A549 (cell line): ENCODE data around the gene USP34. TPM values are rescaled to one million over a fixed set of nuclear protein-coding genes. Genes with fewer than 3 reads are reported as not detected.
A peak's percentile ranks its signal among the peaks of the same experiment; 100 is the strongest.

Experiments
- ATAC-seq, 2 experiments: fragments of 200-7000 bp in 1 of 2; fragments of >200 bp in 1 of 2; cut with Nextera tagmentation in 1 of 2; cut with Tn5 transposase in 1 of 2; 3 replicates each; pipeline versions ENCODE4 v1.8.0 to v1.9.1; 2018 to 2020; ENCODE audit warnings: mild to moderate bottlenecking in 1 of 2, moderate library complexity in 1 of 2
- CTCF ChIA-PET: fragments of 300-600 bp; sonication (Branson Sonifier 250); formaldehyde crosslinking; extraction: SDS; loops from one replicate; lab custom pipeline; 2021; ENCODE audit warnings: antibody characterized with exemption, inconsistent platforms; lab: Yijun Ruan, JAX
- POLR2A ChIA-PET: fragments of 350-600 bp; formaldehyde crosslinking; extraction: SDS; loops from one replicate; lab custom pipeline; 2021; ENCODE audit warnings: antibody characterized with exemption, inconsistent platforms; lab: Yijun Ruan, JAX
- DNase-seq, 2 experiments: peaks; one replicate each; pipeline versions ENCODE4 v3.0.0 to v3.0.0-alpha.2; 2011 to 2016; ENCODE audit warnings: low read depth in 1 of 2, low spot score in 1 of 2
- FAIRE-seq: peaks from 2 replicates; lab custom pipeline; 2011; peaks lifted over from hg19 to GRCh38; lab: Jason Lieb, UNC
- H3K27ac ChIP-seq, 2 experiments: fragments of >200 bp; sonication (Bioruptor Twin); formaldehyde crosslinking; 3 replicates each; pipeline ENCODE4 v1.5.1; 2016 to 2017
- H3K4me1 ChIP-seq: fragments of >200 bp; sonication (Bioruptor Twin); formaldehyde crosslinking; 3 replicates; pipeline ENCODE4 v1.6.1; 2016
- H3K4me2 ChIP-seq: fragments of >200 bp; sonication (Bioruptor Twin); formaldehyde crosslinking; 3 replicates; pipeline ENCODE4 v1.6.1; 2016
- H3K4me3 ChIP-seq: fragments of >200 bp; sonication (Bioruptor Twin); formaldehyde crosslinking; 3 replicates; pipeline ENCODE4 v1.5.1; 2016
- H3K9me3 ChIP-seq: fragments of >200 bp; sonication (Bioruptor Twin); formaldehyde crosslinking; 3 replicates; pipeline ENCODE4 v1.6.1; 2016
- CHD2 ChIP-seq: fragments of 150-350 bp; IDR thresholded peaks from 2 replicates; pipeline ENCODE4 v1.6.1; 2014; ENCODE audit warnings: low read length; ENCODE audit not compliant: partially characterized antibody
- EHMT2 ChIP-seq: fragments of 200-600 bp; sonication (generic); IDR thresholded peaks from 2 replicates; pipeline ENCODE4 v1.6.1; 2016; ENCODE audit warnings: antibody characterized with exemption, low read depth, mild to moderate bottlenecking, moderate library complexity
- FOSB ChIP-seq: fragments of 250-450 bp; sonication (Bioruptor Pico); IDR thresholded peaks from 2 replicates; pipeline ENCODE4 v1.5.0; 2020; ENCODE audit warnings: mild to moderate bottlenecking, moderate library complexity
- GATA3 ChIP-seq: IDR thresholded peaks from 2 replicates; pipeline ENCODE4 v1.6.1; 2012; ENCODE audit warnings: borderline replicate concordance
- HEYL ChIP-seq: fragments of 250-450 bp; sonication (Bioruptor Pico); IDR thresholded peaks from 2 replicates; pipeline ENCODE4 v1.8.0; 2021; ENCODE audit warnings: mild to moderate bottlenecking, moderate library complexity
- HOXB13 ChIP-seq: fragments of 250-450 bp; sonication (Bioruptor Pico); IDR thresholded peaks from 2 replicates; pipeline ENCODE4 v1.5.0; 2020; ENCODE audit warnings: low read depth, mild to moderate bottlenecking, moderate library complexity
- HOXB5 ChIP-seq: fragments of 250-450 bp; sonication (Bioruptor Pico); IDR thresholded peaks from 2 replicates; pipeline ENCODE4 v1.5.0; 2020; ENCODE audit warnings: mild to moderate bottlenecking, moderate library complexity
- KDM5A ChIP-seq: fragments of 200-600 bp; sonication (generic); IDR thresholded peaks from 2 replicates; pipeline ENCODE4 v1.6.1; 2016; ENCODE audit warnings: antibody characterized with exemption, mild to moderate bottlenecking
- MAZ ChIP-seq: fragments of 150-350 bp; IDR thresholded peaks from 2 replicates; pipeline ENCODE4 v1.6.1; 2014; ENCODE audit warnings: antibody characterized with exemption, low read depth, low read length, borderline replicate concordance
- MYC ChIP-seq: IDR thresholded peaks from 2 replicates; pipeline ENCODE4 v1.6.1; 2012; ENCODE audit warnings: mild to moderate bottlenecking, inconsistent platforms, low read length, improper control_type of control experiment, borderline replicate concordance
- PHF8 ChIP-seq: fragments of 200-600 bp; sonication (generic); IDR thresholded peaks from 2 replicates; pipeline ENCODE4 v1.6.1; 2016; ENCODE audit warnings: low read depth, mild to moderate bottlenecking, antibody characterized with exemption, moderate library complexity, borderline replicate concordance
- POLR2A ChIP-seq: IDR thresholded peaks from 2 replicates; pipeline ENCODE4 v1.6.1; 2012; ENCODE audit warnings: mild to moderate bottlenecking, low read length
- RAD21 ChIP-seq, 2 experiments: fragments of >200 bp in 1 of 2; sonication (Bioruptor Twin) in 1 of 2; formaldehyde crosslinking in 1 of 2; IDR thresholded peaks in 1 of 2; conservative IDR thresholded peaks in 1 of 2; 2 replicates in 1 of 2; 3 replicates in 1 of 2; pipeline ENCODE4 v1.6.1; 2012 to 2018; ENCODE audit warnings: inconsistent platforms in 1 of 2
- RARB ChIP-seq: fragments of 250-450 bp; sonication (Bioruptor Pico); IDR thresholded peaks from 2 replicates; pipeline ENCODE4 v1.8.0; 2021; ENCODE audit warnings: mild to moderate bottlenecking, moderate library complexity
- TP53 ChIP-seq: fragments of 250-450 bp; sonication (Bioruptor Pico); IDR thresholded peaks from 2 replicates; pipeline ENCODE4 v1.5.0; 2021; ENCODE audit warnings: mild to moderate bottlenecking, moderate library complexity
- ZC3H11A ChIP-seq: fragments of 450-650 bp; IDR thresholded peaks from 2 replicates; pipeline ENCODE4 v1.6.1; 2014; ENCODE audit warnings: antibody characterized with exemption, mild to moderate bottlenecking
- ZSCAN20 ChIP-seq: fragments of 250-450 bp; sonication (Bioruptor Pico); IDR thresholded peaks from 2 replicates; pipeline ENCODE4 v1.8.0; 2022; ENCODE audit warnings: mild to moderate bottlenecking, moderate library complexity
- WGBS: methylation state at CpG from one replicate; pipeline ENCODE4 v1.1.6; 2017; ENCODE audit errors: missing lambda C conversion rate; 5-methylcytosine and 5-hydroxymethylcytosine counted together
- polyA plus RNA-seq, 4 experiments: library from polyadenylated mRNA; depleted of rRNA in 3 of 4; stranded (reverse); fragments of >200 nt; fragmentation: RNase III in 1 of 4; extraction: RNeasy Plus Mini Kit Qiagen cat#74134 plus additional on column Dnase treatment in 1 of 4; gene quantifications; 2 replicates in 3 of 4; 3 replicates in 1 of 4; pipeline ENCODE4 v1.2.3, GENCODE V29; 2011 to 2017
- TF ChIP-seq, protein P1 (sequence below): fragments of 150-350 bp; IDR thresholded peaks from 2 replicates; pipeline ENCODE4 v1.6.1; 2014; ENCODE audit warnings: low read depth, mild to moderate bottlenecking, low read length
- TF ChIP-seq, protein P2 (sequence below): IDR thresholded peaks from 2 replicates; pipeline ENCODE4 v1.6.1; 2012
- TF ChIP-seq, protein P3 (sequence below): fragments of 200-600 bp; sonication (generic); IDR thresholded peaks from 2 replicates; pipeline ENCODE4 v1.6.1; 2016; ENCODE audit warnings: antibody characterized with exemption, mild to moderate bottlenecking, moderate library complexity
- TF ChIP-seq, protein P4 (sequence below): fragments of >200 bp; sonication (Bioruptor Twin); formaldehyde crosslinking; IDR thresholded peaks from 2 replicates; pipeline ENCODE4 v1.6.1; 2016
- TF ChIP-seq, protein P5 (sequence below): fragments of 450-650 bp; IDR thresholded peaks from 2 replicates; pipeline ENCODE4 v1.6.1; 2014; ENCODE audit warnings: antibody characterized with exemption
- TF ChIP-seq, protein P6 (sequence below): fragments of >200 bp; sonication (Bioruptor Twin); formaldehyde crosslinking; IDR thresholded peaks from 3 replicates; pipeline ENCODE4 v1.5.1; 2016
- TF ChIP-seq, protein P7 (sequence below): IDR thresholded peaks from 2 replicates; pipeline ENCODE4 v1.6.1; 2012

The USP34 gene
- polyA plus RNA-seq, 2 of the 4 experiments (the other 2 are of a cell fraction): 47.7 to 132 TPM

DNA sequence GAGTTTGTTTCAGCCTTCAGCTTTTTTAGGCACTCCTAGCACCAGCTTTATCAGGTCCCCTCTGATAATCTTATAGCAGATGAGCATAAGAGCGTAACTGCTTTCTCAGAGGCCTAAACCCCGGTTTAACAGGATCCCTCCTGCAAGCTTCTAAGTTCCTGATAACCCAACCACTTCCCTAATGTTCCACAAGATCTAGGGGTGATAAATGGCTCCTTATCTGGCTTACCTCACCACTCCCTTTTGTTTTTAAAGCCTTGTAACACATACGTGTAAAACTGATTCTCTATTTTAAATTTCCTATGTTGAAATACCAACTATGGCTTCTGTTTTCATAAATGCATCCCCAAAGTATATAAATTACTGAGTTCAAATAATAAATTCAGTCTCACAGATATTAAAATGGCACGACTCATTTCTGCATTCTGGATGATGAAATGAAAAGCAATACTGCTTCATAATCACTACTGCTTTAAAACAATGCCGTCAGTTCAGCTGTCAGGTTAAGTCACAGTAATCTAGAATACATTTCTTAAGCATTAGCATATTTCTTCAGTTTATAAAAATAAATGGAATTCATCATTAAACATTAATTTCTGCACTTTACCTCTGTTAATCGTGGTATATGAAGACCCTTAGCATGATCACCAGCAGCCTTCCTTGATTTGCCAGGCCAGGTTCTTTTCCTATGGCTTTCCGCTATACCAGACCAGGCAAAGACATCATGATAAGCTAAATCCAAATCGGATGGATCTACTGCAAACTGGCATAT is 182.6 kb downstream of the USP34 start:
- H3K4me2 ChIP-seq: no peak overlapping the region
- H3K9me3 ChIP-seq: no peaks in the 10 kb centered on the region
- H3K27ac ChIP-seq: peak overlapping the region; percentile 32 to 46; a peak in 3 of 6 replicates
- peaks cover 10% of the 10 kb centered on the region; the same call in 2 of the 3 replicates for H3K4me1 ChIP-seq
- no peak for ATAC-seq
- TF ChIP-seq RAD21 (conservative IDR thresholded peaks at IDR 0.05 in 1 of 2, IDR thresholded peaks at IDR 0.05 in 1 of 2) (no peak), EHMT2 (no peak), MYC (no peak), HOXB13 (CRISPR knock-in tag) (no peak), PHF8 (no peak)
- TF ChIP-seq, protein P1, sequence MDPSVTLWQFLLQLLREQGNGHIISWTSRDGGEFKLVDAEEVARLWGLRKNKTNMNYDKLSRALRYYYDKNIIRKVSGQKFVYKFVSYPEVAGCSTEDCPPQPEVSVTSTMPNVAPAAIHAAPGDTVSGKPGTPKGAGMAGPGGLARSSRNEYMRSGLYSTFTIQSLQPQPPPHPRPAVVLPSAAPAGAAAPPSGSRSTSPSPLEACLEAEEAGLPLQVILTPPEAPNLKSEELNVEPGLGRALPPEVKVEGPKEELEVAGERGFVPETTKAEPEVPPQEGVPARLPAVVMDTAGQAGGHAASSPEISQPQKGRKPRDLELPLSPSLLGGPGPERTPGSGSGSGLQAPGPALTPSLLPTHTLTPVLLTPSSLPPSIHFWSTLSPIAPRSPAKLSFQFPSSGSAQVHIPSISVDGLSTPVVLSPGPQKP: no peak
- TF ChIP-seq, protein P2, sequence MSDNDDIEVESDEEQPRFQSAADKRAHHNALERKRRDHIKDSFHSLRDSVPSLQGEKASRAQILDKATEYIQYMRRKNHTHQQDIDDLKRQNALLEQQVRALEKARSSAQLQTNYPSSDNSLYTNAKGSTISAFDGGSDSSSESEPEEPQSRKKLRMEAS: no peak
- DNase-seq: no peak
- CTCF ChIA-PET: interaction anchor here (0.8 kb wide), 1 partner anchor 138 kb away, joined by 3 read pairs; no protein-coding TSS in a partner anchor
- POLR2A ChIA-PET: no interaction called here
- WGBS: 90% methylated on average over 8 of the region's 8 CpGs
- no peak overlapping the region for H3K4me3 ChIP-seq
- no peak for FAIRE-seq

DNA sequence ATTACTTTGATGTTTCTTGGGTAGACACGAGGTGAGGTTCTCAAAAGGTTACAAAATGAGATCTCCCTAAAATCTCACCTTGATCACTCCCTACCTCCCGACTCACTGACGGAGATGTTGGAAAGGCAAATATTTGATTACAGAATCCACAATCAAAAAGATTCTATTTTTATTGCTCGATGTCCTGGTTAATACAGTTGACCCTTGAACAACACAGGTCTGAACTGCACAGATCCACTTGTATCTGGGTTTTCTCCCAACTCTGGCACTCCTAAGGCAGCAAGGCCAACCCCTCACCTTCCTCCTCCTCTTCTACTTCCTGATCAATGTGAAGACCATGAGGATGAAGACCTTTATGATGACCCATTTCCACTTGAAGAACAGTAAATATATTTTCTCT is 183.6 kb downstream of the USP34 start:
- TF ChIP-seq, protein P3, sequence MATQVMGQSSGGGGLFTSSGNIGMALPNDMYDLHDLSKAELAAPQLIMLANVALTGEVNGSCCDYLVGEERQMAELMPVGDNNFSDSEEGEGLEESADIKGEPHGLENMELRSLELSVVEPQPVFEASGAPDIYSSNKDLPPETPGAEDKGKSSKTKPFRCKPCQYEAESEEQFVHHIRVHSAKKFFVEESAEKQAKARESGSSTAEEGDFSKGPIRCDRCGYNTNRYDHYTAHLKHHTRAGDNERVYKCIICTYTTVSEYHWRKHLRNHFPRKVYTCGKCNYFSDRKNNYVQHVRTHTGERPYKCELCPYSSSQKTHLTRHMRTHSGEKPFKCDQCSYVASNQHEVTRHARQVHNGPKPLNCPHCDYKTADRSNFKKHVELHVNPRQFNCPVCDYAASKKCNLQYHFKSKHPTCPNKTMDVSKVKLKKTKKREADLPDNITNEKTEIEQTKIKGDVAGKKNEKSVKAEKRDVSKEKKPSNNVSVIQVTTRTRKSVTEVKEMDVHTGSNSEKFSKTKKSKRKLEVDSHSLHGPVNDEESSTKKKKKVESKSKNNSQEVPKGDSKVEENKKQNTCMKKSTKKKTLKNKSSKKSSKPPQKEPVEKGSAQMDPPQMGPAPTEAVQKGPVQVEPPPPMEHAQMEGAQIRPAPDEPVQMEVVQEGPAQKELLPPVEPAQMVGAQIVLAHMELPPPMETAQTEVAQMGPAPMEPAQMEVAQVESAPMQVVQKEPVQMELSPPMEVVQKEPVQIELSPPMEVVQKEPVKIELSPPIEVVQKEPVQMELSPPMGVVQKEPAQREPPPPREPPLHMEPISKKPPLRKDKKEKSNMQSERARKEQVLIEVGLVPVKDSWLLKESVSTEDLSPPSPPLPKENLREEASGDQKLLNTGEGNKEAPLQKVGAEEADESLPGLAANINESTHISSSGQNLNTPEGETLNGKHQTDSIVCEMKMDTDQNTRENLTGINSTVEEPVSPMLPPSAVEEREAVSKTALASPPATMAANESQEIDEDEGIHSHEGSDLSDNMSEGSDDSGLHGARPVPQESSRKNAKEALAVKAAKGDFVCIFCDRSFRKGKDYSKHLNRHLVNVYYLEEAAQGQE: no peak
- TF ChIP-seq, protein P4, sequence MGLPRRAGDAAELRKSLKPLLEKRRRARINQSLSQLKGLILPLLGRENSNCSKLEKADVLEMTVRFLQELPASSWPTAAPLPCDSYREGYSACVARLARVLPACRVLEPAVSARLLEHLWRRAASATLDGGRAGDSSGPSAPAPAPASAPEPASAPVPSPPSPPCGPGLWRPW: no peak
- no peak for TF ChIP-seq ZC3H11A
- no peak for TF ChIP-seq FOSB (CRISPR knock-in tag)
- TF ChIP-seq TP53: no peak
- TF ChIP-seq POLR2A: no peak
- TF ChIP-seq, protein P5, sequence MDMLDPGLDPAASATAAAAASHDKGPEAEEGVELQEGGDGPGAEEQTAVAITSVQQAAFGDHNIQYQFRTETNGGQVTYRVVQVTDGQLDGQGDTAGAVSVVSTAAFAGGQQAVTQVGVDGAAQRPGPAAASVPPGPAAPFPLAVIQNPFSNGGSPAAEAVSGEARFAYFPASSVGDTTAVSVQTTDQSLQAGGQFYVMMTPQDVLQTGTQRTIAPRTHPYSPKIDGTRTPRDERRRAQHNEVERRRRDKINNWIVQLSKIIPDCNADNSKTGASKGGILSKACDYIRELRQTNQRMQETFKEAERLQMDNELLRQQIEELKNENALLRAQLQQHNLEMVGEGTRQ: no peak
- no peak for TF ChIP-seq ZSCAN20
- TF ChIP-seq RARB (CRISPR knock-in tag): no peak
- no peak for TF ChIP-seq HEYL (CRISPR knock-in tag)
- TF ChIP-seq, protein P6, sequence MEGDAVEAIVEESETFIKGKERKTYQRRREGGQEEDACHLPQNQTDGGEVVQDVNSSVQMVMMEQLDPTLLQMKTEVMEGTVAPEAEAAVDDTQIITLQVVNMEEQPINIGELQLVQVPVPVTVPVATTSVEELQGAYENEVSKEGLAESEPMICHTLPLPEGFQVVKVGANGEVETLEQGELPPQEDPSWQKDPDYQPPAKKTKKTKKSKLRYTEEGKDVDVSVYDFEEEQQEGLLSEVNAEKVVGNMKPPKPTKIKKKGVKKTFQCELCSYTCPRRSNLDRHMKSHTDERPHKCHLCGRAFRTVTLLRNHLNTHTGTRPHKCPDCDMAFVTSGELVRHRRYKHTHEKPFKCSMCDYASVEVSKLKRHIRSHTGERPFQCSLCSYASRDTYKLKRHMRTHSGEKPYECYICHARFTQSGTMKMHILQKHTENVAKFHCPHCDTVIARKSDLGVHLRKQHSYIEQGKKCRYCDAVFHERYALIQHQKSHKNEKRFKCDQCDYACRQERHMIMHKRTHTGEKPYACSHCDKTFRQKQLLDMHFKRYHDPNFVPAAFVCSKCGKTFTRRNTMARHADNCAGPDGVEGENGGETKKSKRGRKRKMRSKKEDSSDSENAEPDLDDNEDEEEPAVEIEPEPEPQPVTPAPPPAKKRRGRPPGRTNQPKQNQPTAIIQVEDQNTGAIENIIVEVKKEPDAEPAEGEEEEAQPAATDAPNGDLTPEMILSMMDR: no peak
- TF ChIP-seq MAZ: no peak
- no peak for TF ChIP-seq CHD2
- TF ChIP-seq, protein P1: no peak
- no peak for TF ChIP-seq HOXB5 (CRISPR knock-in tag)
- TF ChIP-seq GATA3: no peak
- TF ChIP-seq PHF8: no peak
- TF ChIP-seq RAD21 (conservative IDR thresholded peaks at IDR 0.05 in 1 of 2, IDR thresholded peaks at IDR 0.05 in 1 of 2): no peak
- TF ChIP-seq KDM5A: no peak
- TF ChIP-seq, protein P7, sequence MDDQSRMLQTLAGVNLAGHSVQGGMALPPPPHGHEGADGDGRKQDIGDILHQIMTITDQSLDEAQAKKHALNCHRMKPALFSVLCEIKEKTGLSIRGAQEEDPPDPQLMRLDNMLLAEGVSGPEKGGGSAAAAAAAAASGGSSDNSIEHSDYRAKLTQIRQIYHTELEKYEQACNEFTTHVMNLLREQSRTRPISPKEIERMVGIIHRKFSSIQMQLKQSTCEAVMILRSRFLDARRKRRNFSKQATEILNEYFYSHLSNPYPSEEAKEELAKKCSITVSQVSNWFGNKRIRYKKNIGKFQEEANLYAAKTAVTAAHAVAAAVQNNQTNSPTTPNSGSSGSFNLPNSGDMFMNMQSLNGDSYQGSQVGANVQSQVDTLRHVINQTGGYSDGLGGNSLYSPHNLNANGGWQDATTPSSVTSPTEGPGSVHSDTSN: no peak
- no peak overlapping the region for H3K4me3 ChIP-seq
- no peak for ATAC-seq
- peak; percentile 43 for FAIRE-seq
- no peak overlapping the region; a peak in 1 of 6 replicates for H3K27ac ChIP-seq
- POLR2A ChIA-PET: no interaction called here
- peaks cover 10% of the 10 kb centered on the region; the same call in 2 of the 3 replicates for H3K4me1 ChIP-seq
- DNase-seq: no peak
- CTCF ChIA-PET: no interaction called here
- no peak overlapping the region for H3K4me2 ChIP-seq
- H3K9me3 ChIP-seq: no peaks in the 10 kb centered on the region
- 86% methylated on average over 4 of the region's 4 CpGs for WGBS
